Measurements from ENCODE around the gene WFDC8. TPM values are rescaled to one million over a fixed set of nuclear protein-coding genes. Genes with fewer than 3 reads are reported as not detected.

The WFDC8 gene
- total RNA-seq, 1 experiment from 2014 or later = not detected

- Mint-ChIP-seq H3K36me3 (peaks cover 7% of the 10 kb centered on the region; the same call in 1 of the 2 replicates), H3K27ac (no peak overlapping the region; the same call in 1 of the 2 replicates), H3K27me3 (ENCODE audit: low read depth) (no peaks in the 10 kb centered on the region; the same call in 1 of the 2 replicates), H3K4me1 (peaks cover 48% of the 10 kb centered on the region), H3K9me3 (peaks cover 20% of the 10 kb centered on the region), H3K4me3 (no peak overlapping the region)
- no peak for ATAC-seq
- POLR2A ChIA-PET = no interaction called here
- no peak for DNase-seq (ENCODE audit: low spot score)
- TF ChIP-seq MXD4 (CRISPR knock-in tag; IDR thresholded peaks at IDR 0.05; ENCODE audit: borderline replicate concordance) (no peak), STAT6 (CRISPR knock-in tag; conservative IDR thresholded peaks at IDR 0.05; ENCODE audit: low read depth) (no peak), CDX4 (CRISPR knock-in tag; IDR thresholded peaks at IDR 0.05; ENCODE audit: borderline replicate concordance) (no peak), SMAD3 (CRISPR knock-in tag; IDR thresholded peaks at IDR 0.05; ENCODE audit: borderline replicate concordance) (no peak), ATF2 (CRISPR knock-in tag; IDR thresholded peaks at IDR 0.05; ENCODE audit: borderline replicate concordance, low read depth) (no peak), TCF7 (CRISPR knock-in tag; IDR thresholded peaks at IDR 0.05; ENCODE audit: low read depth) (no peak), ATF1 (CRISPR knock-in tag; IDR thresholded peaks at IDR 0.05) (no peak), ZNF425 (CRISPR knock-in tag; conservative IDR thresholded peaks at IDR 0.05) (no peak), ELF4 (CRISPR knock-in tag; IDR thresholded peaks at IDR 0.05; ENCODE audit: low read depth) (no peak), ATF6 (CRISPR knock-in tag; IDR thresholded peaks at IDR 0.05) (no peak), SOX15 (CRISPR knock-in tag; IDR thresholded peaks at IDR 0.05) (no peak), NR3C1 (CRISPR knock-in tag; conservative IDR thresholded peaks at IDR 0.05; ENCODE audit: low read depth) (no peak), ZBTB21 (CRISPR knock-in tag; IDR thresholded peaks at IDR 0.05; ENCODE audit: borderline replicate concordance) (no peak), KAT7 (CRISPR knock-in tag; IDR thresholded peaks at IDR 0.05; ENCODE audit: borderline replicate concordance) (no peak), ERG (CRISPR knock-in tag; IDR thresholded peaks at IDR 0.05) (no peak)
- CTCF ChIA-PET = interaction anchor here (2.2 kb wide), 1 partner anchor 194 kb away, joined by 10 read pairs; no protein-coding TSS in a partner anchor
Observed at GRCh38 chr20:45576995-45577394, 2.1 kb downstream of the WFDC8 start.
